Measurements from ENCODE around the gene AMBN.

AMBN gene
- total RNA-seq: 0 to 1.1 (median 0) reads per million in 17 experiments

GRCh38 chr4:70591955-70592582 lies at the start of gene AMBN:
TSS of gene AMBN (plus strand) at chr4:70592256. CDS start at chr4:70592359, 103 bp downstream.
- no peak for DNase-seq

GRCh38 chr4:70544279-70544868 lies 47.7 kb upstream of the AMBN start:
- peak; percentile 3 to 19 (median 11) for DNase-seq

- no peak for DNase-seq
These were observed 35.2 kb upstream of the AMBN start for GRCh38 chr4:70556856-70557255.

GRCh38 chr4:70559211-70559830 lies 32.7 kb upstream of the AMBN start:
- DNase-seq: peak; percentile 49 to 68 (median 62)

GRCh38 chr4:70559924-70560323 lies 32.1 kb upstream of the AMBN start:
- no peak for DNase-seq

- DNase-seq: no peak
These were observed 28.0 kb upstream of the AMBN start for GRCh38 chr4:70564033-70564432.

- DNase-seq: no peak
These were observed 21.3 kb upstream of the AMBN start for GRCh38 chr4:70570796-70571195.

- no peak for DNase-seq
These were observed 20.3 kb upstream of the AMBN start for GRCh38 chr4:70571772-70572171.

GRCh38 chr4:70575964-70576363 lies 16.1 kb upstream of the AMBN start:
- DNase-seq: no peak

- DNase-seq: no peak
These were observed 14.7 kb upstream of the AMBN start for GRCh38 chr4:70577220-70577927.

GRCh38 chr4:70581980-70582379 lies 10.1 kb upstream of the AMBN start:
- no peak for DNase-seq

- no peak for DNase-seq
These were observed 7.9 kb upstream of the AMBN start for GRCh38 chr4:70583952-70584834.

GRCh38 chr4:70586841-70587240 lies 5.2 kb upstream of the AMBN start:
- no peak for DNase-seq

GRCh38 chr4:70589785-70590184 lies 2.3 kb upstream of the AMBN start:
- DNase-seq: peak in 2 of 4 experiments; percentile 11 to 28

- DNase-seq: no peak
These were observed 2.1 kb downstream of the AMBN start for GRCh38 chr4:70594196-70594595.

- no peak for DNase-seq
These were observed 8.2 kb downstream of the AMBN start for GRCh38 chr4:70600305-70600704.

- DNase-seq: no peak
These were observed 8.9 kb downstream of the AMBN start for GRCh38 chr4:70600977-70601376.

- DNase-seq: peak; percentile 60 to 74 (median 71)
These were observed 9.5 kb downstream of the AMBN start for GRCh38 chr4:70601422-70602039.

- peak in 1 of 4 experiments; percentile 13 for DNase-seq
These were observed 11.8 kb downstream of the AMBN start for GRCh38 chr4:70603856-70604255.

GRCh38 chr4:70606459-70606858 lies 14.4 kb downstream of the AMBN start:
- no peak for DNase-seq

GRCh38 chr4:70607334-70607853 lies 15.3 kb downstream of the AMBN start:
- peak in 1 of 4 experiments; percentile 4 for DNase-seq

- DNase-seq: no peak
These were observed 16.3 kb downstream of the AMBN start for GRCh38 chr4:70608324-70608723.

Data from suppressor macrophage (primary cell).